ENCODE results near the gene GIT2.
"Not testable (repeated sequence)": the region's sequence is repeated elsewhere in the genome, so short reads cannot be mapped to it uniquely, and the experiment has no call there.

Gene GIT2

DNA sequence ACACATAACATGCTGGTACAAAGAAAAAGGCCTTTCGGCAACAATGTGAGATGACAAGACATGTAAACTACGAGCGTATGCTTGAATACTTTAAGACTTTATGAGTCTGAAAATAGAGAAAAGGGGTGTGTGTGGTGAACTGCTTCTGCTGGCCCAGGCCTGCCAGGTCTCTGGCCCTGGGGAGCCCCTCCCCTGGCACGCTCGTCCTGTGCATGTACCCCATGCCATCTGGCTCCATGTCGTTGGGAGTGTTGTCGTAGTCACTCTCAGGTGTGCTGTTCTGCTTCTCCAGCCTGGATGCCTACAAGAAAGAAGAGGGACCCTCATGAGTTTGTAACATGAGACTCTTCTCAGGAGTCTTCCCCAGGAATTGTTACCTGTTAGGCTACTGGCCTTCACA lies 57.2 kb downstream of the GIT2 start:
- DNase-seq (ENCODE audit: low spot score), result no peak
- Histone ChIP-seq H3K4me3 (no peak overlapping the region), H3K27ac (no peak overlapping the region)
- TF ChIP-seq, protein P1, sequence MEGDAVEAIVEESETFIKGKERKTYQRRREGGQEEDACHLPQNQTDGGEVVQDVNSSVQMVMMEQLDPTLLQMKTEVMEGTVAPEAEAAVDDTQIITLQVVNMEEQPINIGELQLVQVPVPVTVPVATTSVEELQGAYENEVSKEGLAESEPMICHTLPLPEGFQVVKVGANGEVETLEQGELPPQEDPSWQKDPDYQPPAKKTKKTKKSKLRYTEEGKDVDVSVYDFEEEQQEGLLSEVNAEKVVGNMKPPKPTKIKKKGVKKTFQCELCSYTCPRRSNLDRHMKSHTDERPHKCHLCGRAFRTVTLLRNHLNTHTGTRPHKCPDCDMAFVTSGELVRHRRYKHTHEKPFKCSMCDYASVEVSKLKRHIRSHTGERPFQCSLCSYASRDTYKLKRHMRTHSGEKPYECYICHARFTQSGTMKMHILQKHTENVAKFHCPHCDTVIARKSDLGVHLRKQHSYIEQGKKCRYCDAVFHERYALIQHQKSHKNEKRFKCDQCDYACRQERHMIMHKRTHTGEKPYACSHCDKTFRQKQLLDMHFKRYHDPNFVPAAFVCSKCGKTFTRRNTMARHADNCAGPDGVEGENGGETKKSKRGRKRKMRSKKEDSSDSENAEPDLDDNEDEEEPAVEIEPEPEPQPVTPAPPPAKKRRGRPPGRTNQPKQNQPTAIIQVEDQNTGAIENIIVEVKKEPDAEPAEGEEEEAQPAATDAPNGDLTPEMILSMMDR (IDR thresholded peaks at IDR 0.05), result no peak

DNA sequence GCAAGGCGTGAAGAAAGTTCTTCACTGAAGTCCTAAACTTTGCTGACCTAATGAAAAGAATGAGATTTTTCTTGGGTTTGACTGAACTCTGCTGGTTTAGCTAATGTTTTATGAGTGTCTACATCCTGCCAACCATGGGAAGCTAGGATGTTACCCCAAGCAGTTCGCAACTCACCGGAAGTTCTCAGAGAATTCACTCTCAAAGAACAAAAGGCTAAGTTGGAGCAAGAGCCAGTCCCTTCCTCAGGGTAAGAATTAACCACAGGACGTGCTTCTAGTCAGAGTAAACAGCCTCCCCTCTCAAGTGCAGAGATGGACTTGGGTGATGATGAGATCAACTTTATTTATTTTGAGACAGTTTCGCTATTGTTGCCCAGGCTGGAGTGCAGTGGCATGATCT lies 58.8 kb downstream of the GIT2 start:
- no peak overlapping the region for H3K27ac ChIP-seq
- TF ChIP-seq, protein P1 (IDR thresholded peaks at IDR 0.05), result no peak
- H3K4me3 ChIP-seq, result no peak overlapping the region
- DNase-seq (ENCODE audit: low spot score), result no peak

DNA sequence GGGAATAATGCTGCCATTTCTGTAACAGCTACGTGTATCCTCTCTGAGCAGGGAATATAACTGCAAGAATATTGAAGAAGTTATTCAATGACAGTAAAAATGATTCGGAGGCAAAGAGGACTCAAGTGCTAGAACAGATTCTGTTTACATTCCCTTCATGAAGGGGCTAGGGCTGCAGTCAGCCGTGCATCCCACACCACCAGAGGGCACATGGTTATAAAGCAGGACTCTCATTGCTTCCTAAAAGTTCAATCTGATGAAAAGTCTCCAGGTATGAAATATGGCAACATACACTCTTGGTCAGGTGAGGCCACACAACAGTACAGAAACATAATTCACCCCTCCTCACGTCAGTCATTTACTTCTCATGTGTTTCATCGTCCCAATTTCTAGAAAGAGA lies 62.1 kb downstream of the GIT2 start:
- DNase-seq (ENCODE audit: low spot score), result no peak
- TF ChIP-seq, protein P1 (IDR thresholded peaks at IDR 0.05), result no peak
- Histone ChIP-seq H3K4me3 (no peak overlapping the region), H3K27ac (peak overlapping the region; percentile 31 to 76)

DNA sequence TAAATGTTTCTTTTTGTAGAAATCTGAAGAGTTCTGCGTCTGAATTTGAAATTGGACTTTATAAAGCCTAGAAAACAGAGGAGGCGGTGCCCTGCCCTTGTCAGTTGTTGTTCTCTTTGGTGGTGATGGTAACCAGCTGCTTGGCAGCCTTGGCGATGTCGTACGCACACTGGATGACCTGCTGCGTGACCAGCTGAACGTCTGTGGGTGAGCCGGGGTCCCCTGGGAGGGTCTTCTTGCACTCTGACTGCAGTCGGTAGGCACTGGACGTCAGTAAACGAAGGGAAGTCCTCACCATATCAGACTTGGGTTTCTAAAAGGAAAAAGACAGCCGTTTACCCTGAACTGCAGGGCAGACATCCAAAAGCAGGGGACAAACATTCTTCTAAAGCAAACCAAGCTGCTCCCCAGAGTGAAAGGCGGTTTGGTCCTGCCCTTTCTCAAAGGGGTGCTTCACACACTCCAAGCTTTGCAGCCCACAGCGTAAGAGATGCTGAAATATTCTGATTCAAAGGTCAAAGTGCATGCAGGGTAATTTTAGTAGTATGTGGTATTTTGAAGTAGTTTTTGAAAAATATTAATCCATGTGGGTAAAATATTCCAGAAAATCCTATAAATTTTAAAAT lies 63.2 kb downstream of the GIT2 start:
- DNase-seq (ENCODE audit: low spot score), result peak; percentile 96
- Histone ChIP-seq H3K4me3 (no peak overlapping the region), H3K27ac (peak overlapping the region; percentile 31 to 76)
- TF ChIP-seq, protein P1 (IDR thresholded peaks at IDR 0.05), result no peak

DNA sequence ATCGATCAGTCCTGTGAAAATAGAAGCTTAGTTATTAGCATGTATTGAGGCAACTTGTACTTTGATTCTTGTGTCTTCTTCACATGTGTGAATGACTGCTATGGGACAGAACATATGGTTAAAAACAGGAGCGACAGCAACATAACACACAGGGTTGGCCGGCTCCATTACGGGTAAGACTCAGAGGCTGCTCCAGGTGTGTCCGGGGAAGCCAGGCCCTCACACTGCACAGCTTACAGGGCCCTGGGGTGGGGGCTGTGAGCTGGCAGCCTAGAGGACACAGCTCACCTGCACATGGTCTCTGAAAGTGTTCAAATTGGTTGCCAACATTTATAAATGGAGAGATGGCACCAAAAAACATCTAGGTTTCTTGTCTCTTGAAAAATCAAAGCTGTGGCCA lies 65.0 kb downstream of the GIT2 start:
- Histone ChIP-seq H3K4me3 (no peak overlapping the region), H3K27ac (peak overlapping the region; percentile 53 to 76)
- no peak for DNase-seq (ENCODE audit: low spot score)
- TF ChIP-seq, protein P1 (IDR thresholded peaks at IDR 0.05), result no peak

DNA sequence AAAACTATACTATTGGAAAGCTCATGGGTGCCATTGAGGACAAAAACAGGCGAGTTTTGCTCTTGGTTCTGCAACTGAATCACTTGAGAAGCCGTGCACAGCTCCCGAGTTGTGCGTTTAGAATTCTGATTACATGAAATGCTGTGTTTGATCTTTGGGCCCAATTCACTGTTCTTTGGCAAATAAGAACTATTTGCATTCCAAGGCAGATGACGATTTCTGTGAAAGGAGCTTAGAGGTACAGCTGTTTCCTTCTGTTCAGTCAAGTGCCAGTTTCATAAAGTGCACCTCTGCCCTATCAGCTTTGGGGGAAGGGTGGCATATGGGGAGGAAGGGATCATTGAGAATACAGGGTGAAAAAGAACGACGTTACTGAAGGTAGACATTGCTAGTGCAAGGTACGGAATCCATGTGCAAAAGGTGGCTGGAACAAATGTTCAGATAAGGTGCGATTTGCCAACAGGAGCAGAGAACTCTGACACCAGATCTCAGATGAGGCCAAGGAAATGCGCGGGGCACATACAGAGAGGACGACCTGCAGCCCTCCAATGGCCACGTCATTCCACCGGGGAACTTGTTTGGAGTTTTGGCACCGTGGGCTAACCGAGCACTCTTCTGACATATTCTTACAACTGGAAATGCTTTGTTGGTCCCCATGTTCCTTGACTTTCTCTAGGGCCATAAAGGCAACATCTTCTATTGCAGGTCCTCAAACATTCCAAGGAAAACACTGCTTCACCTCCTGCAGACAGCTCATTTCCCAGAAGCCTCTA lies 66.0 kb downstream of the GIT2 start:
- no peak overlapping the region for H3K27ac ChIP-seq
- no peak for DNase-seq (ENCODE audit: low spot score)
- no peak overlapping the region for H3K4me3 ChIP-seq
- TF ChIP-seq, protein P1 (IDR thresholded peaks at IDR 0.05), result no peak

DNA sequence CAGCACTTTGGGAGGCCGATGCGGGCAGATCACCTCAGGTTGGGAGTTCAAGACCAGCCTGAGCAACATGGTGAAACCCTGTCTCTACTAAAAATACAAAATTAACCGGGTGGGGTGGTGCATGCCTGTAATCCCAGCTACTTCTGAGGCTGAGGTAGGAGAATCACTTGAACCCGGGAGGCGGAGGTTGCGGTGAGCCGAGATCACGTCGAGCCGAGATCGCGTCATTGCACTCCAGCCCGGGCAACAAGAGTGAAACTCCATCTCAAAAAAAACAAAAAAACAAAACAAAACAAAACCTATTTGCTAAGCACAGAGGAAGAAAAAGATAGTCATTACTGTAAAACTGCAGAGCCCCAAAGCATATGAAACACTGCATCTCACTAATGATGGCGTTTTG lies 66.8 kb downstream of the GIT2 start:
- not testable (repeated sequence) for H3K27ac ChIP-seq

More for the DNA sequence above, 66.8 kb downstream of the GIT2 start:
- DNase-seq (ENCODE audit: low spot score); H3K4me3 ChIP-seq: not testable (repeated sequence)
